ENCODE data around the gene ITGB1BP1.

Gene ITGB1BP1

GRCh38 chr2:9377461-9378097, 45.7 kb downstream of the ITGB1BP1 start:
- no peak for DNase-seq (ENCODE audit: low spot score)

DNA sequence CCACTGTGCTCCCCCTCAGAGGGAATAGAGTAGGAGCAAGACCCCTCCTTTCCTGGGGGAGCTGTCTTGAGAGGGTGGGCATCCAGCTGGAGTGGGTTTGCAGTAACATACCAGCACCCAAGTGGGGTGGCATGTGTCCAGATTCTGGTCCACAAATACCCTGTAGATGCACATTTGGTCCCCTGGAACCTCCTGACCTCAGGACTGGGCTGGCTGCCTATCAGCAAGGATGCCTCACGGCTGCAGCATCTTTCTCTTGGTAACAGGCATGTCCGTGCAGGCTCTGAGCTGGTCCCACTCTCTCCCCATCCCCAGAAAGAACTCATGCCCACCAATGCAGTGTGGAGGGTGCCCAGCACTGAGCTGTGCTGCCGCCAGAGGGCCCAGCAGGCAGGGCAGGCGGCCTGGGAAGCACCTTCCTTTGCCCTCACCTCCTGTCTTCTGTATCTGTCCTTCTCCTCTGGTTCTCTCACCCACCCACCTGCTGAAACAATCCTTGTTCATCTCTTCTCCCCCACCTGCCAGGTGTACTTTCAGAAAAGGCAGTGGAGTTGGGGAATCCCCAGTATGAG, 47.4 kb downstream of the ITGB1BP1 start:
- no peak for DNase-seq (ENCODE audit: low spot score)

- DNase-seq (ENCODE audit: low spot score), result no peak
These were observed 49.1 kb downstream of the ITGB1BP1 start for GRCh38 chr2:9374071-9374730.

GRCh38 chr2:9373476-9373875, 49.9 kb downstream of the ITGB1BP1 start:
- DNase-seq (ENCODE audit: low spot score), result no peak

DNA sequence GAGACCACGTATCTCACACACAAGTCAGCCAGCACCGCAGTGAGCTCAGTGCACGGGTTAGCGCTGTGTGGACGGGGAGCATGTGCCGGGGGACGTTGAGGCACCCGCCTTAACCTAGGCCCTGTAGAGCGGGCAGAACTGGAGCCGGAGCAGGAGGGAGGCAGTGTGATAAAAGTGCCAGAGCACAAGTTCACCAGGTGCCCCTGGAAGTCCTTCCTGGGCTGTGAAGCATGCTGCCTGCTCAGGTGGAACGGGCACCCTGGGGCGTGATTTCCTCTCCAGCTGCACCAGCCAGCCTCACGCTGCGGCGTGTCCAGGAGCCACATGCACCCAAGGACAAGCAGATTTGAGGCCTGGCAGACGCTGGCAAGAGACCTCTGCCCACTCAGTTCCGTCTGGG, 50.3 kb downstream of the ITGB1BP1 start:
- no peak for DNase-seq (ENCODE audit: low spot score)

DNA sequence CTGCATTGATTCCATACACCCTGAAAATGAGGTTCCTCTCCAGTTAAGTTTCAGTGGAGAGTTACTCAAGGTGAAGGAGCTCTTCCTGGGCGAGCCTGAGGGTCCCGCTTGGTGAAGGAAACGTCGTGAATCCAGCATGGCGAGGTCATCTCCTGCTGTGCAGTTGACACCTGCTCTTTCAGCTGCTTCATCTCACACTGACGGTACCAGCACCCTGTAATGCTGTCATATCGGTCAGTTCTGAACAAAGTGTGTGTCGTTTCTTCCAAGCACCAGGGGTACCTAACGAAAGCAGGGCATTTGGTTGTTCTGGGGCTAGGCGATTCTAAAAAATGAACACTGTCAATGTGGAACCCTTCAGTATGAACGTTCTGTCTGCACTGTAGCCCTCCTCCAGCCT, 52.6 kb downstream of the ITGB1BP1 start:
- no peak for DNase-seq (ENCODE audit: low spot score)

DNA sequence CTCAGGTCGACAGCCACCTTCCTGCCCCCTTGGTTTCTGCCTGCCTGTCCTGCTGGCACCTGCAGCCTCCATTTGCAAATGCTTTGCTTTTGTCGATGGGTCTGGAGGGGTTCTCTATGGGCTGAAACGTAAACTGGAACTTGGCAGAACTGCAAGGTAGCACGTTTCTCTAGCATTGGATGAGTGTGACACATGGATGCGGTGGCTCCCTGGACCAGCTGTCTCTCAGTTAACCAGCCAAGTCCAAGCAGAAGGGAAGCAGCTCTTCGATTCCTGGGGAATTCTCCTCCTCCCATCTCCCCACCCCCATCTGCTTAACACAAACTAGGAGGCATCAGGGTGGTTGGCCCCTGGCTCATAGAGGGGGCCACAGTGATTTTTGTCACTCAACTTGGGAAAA, 57.3 kb downstream of the ITGB1BP1 start:
- no peak for DNase-seq (ENCODE audit: low spot score)

GRCh38 chr2:9365498-9366019, 57.8 kb downstream of the ITGB1BP1 start:
- DNase-seq (ENCODE audit: low spot score), result no peak

DNA sequence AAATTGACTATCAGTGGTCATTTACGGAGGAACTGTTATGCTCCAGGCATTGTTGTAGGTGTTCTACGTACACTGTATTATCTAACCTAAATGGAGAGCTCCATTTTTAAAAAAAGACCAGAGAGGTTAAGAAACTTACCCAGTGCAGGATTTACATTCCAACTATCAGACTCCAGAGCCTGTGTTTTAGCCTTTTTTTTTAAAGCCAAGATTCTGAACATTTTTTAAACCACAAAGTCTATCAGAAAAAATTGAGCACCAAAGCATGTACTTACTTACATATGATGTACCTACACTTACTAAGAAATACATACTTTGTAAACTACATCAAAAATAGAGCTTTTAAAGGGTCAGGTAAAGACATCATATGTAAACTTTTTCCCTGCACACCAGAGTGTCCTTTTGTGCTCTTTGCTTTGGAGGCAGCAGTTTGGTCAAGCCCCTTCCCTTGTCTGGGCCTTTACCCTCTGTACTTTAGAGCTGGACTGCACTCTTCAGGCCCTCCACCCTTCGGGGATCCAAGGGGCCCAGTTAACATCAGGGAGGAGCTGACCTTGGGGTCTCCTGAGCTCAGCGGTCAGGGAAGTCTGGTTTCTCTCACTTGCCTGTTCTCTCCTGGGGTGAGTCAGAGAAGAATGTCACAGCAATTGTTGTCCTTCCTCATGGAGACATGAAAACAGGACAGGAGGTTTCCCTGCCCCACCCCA, 58.4 kb downstream of the ITGB1BP1 start:
- DNase-seq (ENCODE audit: low spot score), result no peak

GRCh38 chr2:9364373-9364772, 59.0 kb downstream of the ITGB1BP1 start:
- no peak for DNase-seq (ENCODE audit: low spot score)

DNA sequence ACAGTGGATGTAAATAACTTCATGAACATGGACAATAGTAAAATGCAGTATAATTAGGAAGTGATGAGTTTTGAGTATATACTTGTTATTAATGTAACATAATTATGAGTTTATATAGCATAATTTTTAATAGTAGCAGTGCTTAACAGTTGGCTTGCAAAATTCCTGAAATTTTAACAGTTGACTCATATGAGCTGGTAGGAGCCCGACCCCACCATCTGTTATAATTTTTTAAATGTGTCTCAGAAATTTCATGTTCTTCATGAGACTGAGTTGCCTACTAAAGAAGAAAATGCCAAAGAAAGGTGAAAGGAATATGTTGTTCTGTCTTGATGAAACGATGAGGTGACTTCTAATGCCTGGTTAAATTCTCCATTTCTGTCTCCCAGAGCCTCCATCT, 62.6 kb downstream of the ITGB1BP1 start:
- no peak for DNase-seq (ENCODE audit: low spot score)

GRCh38 chr2:9360110-9360509, 63.2 kb downstream of the ITGB1BP1 start:
- no peak for DNase-seq (ENCODE audit: low spot score)

GRCh38 chr2:9359463-9359862, 63.9 kb downstream of the ITGB1BP1 start:
- DNase-seq (ENCODE audit: low spot score), result no peak

GRCh38 chr2:9358846-9359245, 64.5 kb downstream of the ITGB1BP1 start:
- no peak for DNase-seq (ENCODE audit: low spot score)

DNA sequence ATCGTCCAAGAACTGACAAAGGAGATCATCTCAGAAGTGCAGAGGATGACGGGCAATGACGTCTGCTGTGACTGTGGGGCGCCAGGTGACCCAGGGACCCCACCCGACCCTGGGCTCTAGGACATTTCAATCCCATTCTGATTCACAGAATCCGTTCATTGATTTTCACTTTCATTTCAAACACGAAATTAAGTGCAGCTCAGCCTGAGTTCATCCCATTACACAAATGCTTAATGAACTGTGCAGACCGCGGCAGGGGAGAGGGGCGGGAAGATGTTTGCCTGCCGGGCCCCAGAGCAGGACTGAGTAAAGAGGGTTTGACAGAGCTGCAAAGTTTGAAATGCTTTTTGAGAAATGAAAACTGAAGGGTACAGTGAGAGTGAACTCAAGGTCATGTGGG, 67.1 kb downstream of the ITGB1BP1 start:
- no peak for DNase-seq (ENCODE audit: low spot score)

GRCh38 chr2:9355716-9356115, 67.6 kb downstream of the ITGB1BP1 start:
- no peak for DNase-seq (ENCODE audit: low spot score)

GRCh38 chr2:9355270-9355669, 68.1 kb downstream of the ITGB1BP1 start:
- DNase-seq (ENCODE audit: low spot score), result no peak

- no peak for DNase-seq (ENCODE audit: low spot score)
These were observed 69.0 kb downstream of the ITGB1BP1 start for GRCh38 chr2:9354318-9354717.

Measured in HuH-7.5 (cell line).